ENCODE results near the gene NT5DC4.

Gene NT5DC4

GRCh38 chr2:112718863-112719370 is 1.9 kb upstream of the NT5DC4 start:
- Histone ChIP-seq H3K4me2 (ENCODE audit: low read length) (no peak overlapping the region), H3K36me3 (ENCODE audit: control insufficient read depth, insufficient read depth, low read length) (no peaks in the 10 kb centered on the region), H3K27ac (no peak overlapping the region), H3K4me3 (ENCODE audit: low read depth, low read length) (no peak overlapping the region), H2AFZ (no peak overlapping the region), H3K9me3 (ENCODE audit: control insufficient read depth, low read length) (no peaks in the 10 kb centered on the region), H3K27me3 (ENCODE audit: control insufficient read depth, insufficient read depth, low read length) (no peaks in the 10 kb centered on the region), H3K79me2 (no peaks in the 10 kb centered on the region), H3K4me1 (no peaks in the 10 kb centered on the region), H3K9ac (no peak overlapping the region)
- TF ChIP-seq CTCF (IDR thresholded peaks at IDR 0.05), result no peak

GRCh38 chr2:112721819-112722522 is 1.2 kb downstream of the NT5DC4 start:
- Histone ChIP-seq H2AFZ (no peak overlapping the region), H3K9me3 (ENCODE audit: control insufficient read depth, low read length) (no peaks in the 10 kb centered on the region), H3K4me1 (peaks cover 4% of the 10 kb centered on the region), H3K4me2 (ENCODE audit: low read length) (no peak overlapping the region), H3K79me2 (no peaks in the 10 kb centered on the region), H3K36me3 (ENCODE audit: control insufficient read depth, insufficient read depth, low read length) (no peaks in the 10 kb centered on the region), H3K9ac (no peak overlapping the region), H3K4me3 (ENCODE audit: low read depth, low read length) (no peak overlapping the region), H3K27ac (no peak overlapping the region), H3K27me3 (ENCODE audit: control insufficient read depth, insufficient read depth, low read length) (no peaks in the 10 kb centered on the region)
- no peak for TF ChIP-seq CTCF (IDR thresholded peaks at IDR 0.05)

GRCh38 chr2:112722816-112723546 is 2.2 kb downstream of the NT5DC4 start:
- H3K79me2 ChIP-seq, result no peaks in the 10 kb centered on the region
- H3K9ac ChIP-seq, result no peak overlapping the region
- no peak overlapping the region for H2AFZ ChIP-seq
- H3K27ac ChIP-seq, result no peak overlapping the region
- TF ChIP-seq CTCF (IDR thresholded peaks at IDR 0.05), result no peak
- H3K4me2 ChIP-seq (ENCODE audit: low read length), result no peak overlapping the region
- H3K4me1 ChIP-seq, result peaks cover 5% of the 10 kb centered on the region
- H3K27me3 ChIP-seq (ENCODE audit: control insufficient read depth, insufficient read depth, low read length), result no peaks in the 10 kb centered on the region
- H3K36me3 ChIP-seq (ENCODE audit: control insufficient read depth, insufficient read depth, low read length), result no peaks in the 10 kb centered on the region
- H3K9me3 ChIP-seq (ENCODE audit: control insufficient read depth, low read length), result no peaks in the 10 kb centered on the region
- no peak overlapping the region for H3K4me3 ChIP-seq (ENCODE audit: low read depth, low read length)

- TF ChIP-seq CTCF (IDR thresholded peaks at IDR 0.05), result no peak
- no peaks in the 10 kb centered on the region for H3K9me3 ChIP-seq (ENCODE audit: control insufficient read depth, low read length)
- no peak overlapping the region for H3K4me2 ChIP-seq (ENCODE audit: low read length)
- H3K36me3 ChIP-seq (ENCODE audit: control insufficient read depth, insufficient read depth, low read length), result no peaks in the 10 kb centered on the region
- no peaks in the 10 kb centered on the region for H3K27me3 ChIP-seq (ENCODE audit: control insufficient read depth, insufficient read depth, low read length)
- no peak overlapping the region for H2AFZ ChIP-seq
- peaks cover 5% of the 10 kb centered on the region for H3K4me1 ChIP-seq
- H3K79me2 ChIP-seq, result no peaks in the 10 kb centered on the region
- H3K9ac ChIP-seq, result no peak overlapping the region
- H3K27ac ChIP-seq, result no peak overlapping the region
- no peak overlapping the region for H3K4me3 ChIP-seq (ENCODE audit: low read depth, low read length)
These were observed 2.7 kb downstream of the NT5DC4 start for GRCh38 chr2:112723547-112723940.

Data from parathyroid adenoma (tissue), 2 donors.